Activated CD4-positive, alpha-beta T cell treated with anti-CD3 and anti-CD28 coated beads for 24 hours (primary cell): ENCODE results near the gene PAX5.

Experiments used
- DNase-seq, 2 donors: peaks; one replicate each; pipeline ENCODE4 v3.0.0-alpha.2; 2020; ENCODE audit warnings: low read depth in 2 of 2

The PAX5 gene

DNA sequence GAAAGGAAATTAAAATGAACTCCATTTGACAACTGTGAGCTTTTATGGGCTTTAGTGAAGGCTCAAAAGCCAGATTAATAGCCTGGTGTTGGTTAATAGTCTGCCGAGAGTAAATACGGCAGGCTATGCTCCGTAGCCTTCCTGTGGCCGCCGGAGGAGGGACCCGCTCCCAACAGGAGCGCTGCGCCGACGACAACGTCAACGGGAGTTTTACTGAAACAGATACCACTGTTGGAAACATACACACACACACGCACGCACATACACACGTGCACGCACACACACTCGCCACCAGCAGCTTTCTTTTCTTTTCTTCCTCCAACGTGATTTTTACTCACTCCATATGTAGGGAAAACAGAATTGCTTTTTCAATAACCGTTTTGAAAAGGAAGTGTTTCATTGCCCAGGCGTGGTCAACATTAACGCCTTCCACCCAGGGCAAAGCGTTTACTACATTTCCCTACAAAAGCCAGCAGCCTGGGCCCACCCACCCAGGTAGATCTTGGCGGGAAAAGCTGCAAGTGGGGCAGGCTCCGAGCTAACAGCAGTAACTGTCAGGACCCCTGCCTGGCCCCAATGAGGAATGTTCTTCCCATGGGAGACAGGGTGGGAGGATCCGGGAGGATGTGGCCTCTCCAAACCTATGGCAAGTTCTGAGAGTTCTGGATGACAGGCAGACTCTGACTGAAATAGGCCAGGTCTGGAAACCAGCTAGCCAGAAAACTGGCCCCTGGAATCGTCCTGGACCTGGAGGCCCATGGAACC is 72.3 kb downstream of the PAX5 start:
- DNase-seq = no peak

DNA sequence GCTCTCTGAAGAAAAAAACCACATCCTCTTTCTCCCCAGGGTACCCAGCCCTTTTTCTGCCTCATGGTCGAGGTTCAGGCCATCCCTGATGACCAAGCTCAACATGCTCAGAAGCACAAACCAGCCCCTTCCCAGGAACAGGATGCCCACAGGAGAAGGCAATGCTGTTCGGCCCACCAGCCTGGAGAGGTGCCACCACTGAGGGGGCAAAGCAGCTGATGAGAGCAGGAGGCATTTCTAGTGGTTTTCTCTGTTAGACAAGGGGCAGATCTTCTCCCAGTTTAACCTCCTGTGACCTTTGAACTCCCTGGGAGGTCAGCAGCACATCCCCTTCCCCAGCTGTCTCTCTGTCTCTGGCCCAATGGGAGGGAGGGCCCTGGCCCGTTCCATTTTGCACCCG is 73.0 kb downstream of the PAX5 start:
- DNase-seq = no peak

DNA sequence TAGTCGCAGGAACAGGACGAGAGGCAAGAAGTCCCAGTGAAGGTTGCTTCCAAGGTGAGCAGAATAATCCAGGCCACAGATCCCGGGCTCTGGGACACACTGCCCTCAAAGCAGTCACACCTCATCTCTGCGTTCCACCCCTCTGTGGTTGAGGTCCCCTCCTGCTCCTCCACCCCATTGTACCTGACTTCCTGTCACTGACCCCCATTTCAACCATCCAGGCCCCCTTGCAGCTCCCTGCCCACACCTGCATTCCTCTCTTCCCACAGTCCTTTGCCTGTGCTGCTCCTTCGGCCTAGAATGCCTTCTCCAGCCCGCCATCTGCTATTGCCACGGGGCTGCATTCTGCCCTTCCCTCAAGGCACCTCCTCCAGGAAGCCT is 73.5 kb downstream of the PAX5 start:
- DNase-seq = no peak

DNA sequence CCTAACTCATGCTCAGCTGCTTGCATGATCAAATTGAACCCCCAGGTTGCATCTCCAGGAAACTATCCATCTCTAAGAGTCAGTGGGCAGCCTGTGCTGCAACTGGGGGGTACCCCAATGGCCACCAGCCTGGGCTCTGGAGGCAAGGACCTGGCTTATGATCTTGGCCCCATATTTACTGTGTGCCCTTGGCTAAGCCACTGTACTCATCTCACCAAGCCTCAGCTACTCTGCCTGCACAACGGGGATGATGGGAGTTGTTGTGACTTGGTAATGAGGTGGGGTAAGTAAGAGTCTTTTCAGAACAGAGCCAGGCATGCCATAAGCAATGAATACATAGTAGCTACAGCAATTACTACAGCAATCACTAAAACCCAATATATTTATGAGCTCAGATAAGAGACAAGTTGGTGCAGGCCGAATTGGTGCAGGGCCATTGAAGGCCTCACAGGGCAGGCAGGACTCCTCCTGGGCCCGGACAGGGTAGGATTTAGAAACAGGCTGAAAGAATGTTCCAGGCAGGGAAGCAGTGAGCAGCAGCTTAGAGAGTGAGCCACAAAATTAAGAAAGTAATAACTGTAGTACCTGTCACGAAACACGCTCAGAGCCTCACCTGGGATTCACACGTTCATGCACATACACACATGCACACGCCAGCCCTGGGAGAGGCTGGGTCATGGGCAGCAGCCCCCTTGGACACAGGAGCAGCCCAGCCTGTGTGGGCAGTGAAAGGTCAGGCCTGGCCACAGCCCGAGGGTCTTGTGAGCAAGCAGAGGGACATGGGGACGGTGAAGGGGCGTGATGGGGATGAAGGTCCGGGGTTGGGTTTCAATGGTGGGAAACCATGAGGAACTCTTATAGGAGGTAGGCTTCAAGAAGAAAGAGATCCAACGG is 74.1 kb downstream of the PAX5 start:
- no peak for DNase-seq

DNA sequence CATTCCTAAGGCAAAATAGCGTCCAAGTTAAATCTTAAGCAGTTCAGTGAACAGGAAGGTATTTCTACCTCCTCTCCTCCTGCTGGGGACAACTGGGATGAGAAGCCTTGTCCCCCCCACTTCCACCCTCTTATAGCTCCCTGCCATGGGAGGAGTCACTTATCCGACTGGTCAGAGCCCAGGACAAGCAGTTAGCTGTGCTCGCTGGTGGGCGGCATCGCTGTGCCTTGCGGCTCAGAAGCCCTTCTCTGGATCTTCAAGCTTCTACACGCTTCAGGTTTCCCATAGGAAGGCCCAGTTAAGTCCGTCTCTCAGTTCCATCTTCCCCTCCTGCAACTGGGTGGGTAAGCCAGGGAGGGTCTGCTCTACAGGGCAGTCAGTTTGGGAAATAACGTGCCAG is 77.2 kb downstream of the PAX5 start:
- DNase-seq = no peak

DNA sequence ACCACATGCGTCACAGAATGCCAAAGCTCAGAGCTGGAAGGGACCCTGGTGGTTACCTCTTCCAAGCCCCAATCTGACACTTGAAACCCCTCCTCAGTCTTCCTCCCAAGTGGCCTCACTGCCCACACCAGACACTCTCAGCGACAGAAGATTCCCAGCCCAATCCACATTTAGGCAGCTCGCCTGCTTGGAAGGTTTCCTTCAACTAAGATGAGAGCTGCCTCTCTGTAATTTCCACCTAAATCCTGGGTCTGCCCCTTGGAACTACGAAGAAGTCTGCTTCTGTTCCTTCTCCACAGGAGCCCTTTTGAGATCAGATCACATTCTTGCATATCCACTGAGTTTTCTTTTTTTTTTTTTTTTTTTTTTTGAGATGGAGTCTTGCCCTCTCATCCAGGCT is 83.7 kb downstream of the PAX5 start:
- no peak for DNase-seq

DNA sequence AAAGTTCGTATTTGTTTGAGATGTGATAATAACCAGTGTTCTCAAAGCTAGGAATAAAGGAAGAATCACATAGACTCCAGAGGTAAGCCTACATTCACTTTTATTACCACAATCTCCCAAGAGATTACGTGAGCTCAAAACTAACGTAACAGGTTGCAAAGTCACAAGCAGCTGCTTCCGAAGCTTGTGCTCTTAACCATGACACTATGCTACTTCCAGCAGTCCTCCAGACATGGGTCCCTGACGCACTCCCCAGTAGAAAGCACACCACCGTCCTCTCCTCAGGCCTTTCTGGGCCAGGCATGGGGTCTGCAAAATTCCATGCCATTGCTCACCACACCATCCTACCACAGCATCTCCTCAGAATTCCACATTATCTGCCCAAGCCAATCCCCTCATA is 84.6 kb downstream of the PAX5 start:
- DNase-seq = no peak

DNA sequence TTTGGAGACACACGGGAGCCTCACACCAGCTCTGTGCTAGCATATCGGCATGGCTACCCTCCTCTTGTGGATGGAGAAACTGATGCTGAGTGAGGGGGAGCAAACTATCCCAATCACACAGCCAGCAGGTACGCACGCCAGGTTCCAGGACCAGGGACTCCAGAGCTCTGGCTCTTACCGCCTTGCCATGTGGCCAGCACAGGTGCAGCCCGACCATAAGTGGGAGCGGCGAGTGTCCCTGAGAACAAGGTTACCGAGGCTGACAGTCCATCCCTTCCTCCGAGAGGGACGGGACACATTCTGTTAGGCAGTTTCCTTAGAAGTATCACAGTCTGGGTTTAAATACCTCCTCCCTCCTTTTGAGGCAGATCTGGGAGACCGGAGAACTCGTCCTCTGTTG is 86.0 kb downstream of the PAX5 start:
- no peak for DNase-seq

DNA sequence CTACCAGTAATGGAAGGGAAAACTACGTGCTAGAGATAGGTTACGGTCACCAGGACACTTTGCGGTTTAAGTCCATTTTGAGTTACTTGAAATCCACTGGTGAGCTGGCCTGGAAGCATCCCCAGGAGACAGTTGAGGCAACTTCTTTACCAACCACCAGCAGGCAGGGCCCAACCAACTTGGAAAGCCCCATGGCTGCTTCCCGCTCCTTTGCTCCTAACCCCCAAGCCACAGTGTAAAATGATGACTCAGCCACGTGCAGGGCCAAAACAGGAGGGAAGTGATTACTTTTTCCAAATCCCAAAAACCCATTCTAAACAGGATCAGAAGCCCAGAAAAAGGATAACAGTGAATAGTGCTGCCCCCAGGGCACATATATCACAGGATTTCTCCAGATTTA is 87.4 kb downstream of the PAX5 start:
- no peak for DNase-seq

DNA sequence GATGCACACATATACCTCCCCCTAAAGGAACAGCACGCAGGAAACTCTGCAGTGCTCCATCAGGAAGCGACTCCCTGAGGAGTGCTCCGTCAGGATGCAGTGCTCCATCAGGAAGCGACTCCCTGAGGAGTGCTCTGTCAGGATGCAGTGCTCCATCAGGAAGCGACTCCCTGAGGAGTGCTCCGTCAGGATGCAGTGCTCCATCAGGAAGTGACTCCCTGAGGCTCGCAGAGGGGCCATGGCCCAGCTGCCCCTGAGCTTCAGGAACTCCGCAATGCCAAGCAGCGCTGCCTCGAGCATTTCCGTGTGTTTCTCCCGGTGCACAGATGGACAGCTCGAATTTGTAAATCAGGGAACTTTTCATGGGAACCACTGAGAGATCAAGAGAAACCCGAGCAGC is 88.1 kb downstream of the PAX5 start:
- no peak for DNase-seq

DNA sequence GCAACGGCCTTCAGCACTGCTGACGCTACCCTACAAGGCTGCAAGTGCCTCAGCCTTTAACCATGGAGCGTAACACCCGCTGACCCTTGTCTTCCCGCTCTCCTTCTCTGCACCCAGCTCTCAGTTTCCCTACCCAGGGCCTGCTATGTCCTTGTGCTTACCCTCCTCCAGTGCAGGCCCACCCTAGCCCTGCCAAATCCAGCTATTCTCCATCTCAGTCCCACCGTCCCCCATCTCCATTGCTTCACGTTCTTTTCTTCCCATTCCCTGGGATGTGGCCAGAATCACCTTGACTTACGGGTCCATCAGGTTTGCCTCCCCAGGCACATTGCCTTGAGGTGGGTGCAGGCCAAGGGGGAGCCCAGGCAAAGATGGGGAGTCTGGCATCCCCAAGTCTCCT is 91.2 kb downstream of the PAX5 start:
- no peak for DNase-seq

DNA sequence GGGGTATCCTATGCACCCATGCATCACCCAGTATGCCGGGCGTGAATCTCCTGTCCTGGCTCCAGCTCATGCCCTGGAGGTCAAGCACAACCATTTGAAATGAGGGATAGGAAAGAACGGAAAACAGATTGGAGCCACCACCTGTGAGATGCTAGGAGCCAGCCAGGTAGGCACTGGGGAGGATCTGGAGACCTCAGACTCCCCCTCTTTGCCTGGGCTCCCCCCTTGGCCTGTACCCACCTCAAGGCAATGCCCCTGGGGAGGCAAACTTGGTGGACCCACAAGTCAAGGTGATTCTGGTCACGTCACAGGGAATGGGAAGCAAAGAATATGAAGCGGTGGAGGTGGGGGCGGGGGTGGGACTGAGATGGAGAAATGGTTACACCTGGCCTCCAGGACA is 92.6 kb downstream of the PAX5 start:
- no peak for DNase-seq

DNA sequence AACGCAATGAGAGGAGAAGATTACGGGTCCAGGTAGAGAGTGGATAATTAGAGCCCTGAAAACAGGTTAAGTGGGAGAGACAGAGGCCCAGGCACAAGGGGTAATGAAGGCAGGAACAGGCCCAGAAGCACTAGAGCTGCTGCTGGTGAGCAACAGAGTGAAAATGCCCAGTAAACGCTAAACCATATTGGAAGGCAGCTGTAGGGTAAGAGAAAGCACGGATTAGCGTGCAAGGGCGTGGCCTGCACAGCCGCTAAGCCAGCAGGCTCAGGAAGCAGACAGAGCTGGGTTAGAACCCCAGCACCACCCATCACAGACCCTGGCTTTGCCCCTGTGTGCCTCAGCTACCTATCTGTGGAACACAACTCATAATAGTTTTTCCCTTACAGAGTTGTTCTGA is 93.2 kb downstream of the PAX5 start:
- DNase-seq = no peak

DNA sequence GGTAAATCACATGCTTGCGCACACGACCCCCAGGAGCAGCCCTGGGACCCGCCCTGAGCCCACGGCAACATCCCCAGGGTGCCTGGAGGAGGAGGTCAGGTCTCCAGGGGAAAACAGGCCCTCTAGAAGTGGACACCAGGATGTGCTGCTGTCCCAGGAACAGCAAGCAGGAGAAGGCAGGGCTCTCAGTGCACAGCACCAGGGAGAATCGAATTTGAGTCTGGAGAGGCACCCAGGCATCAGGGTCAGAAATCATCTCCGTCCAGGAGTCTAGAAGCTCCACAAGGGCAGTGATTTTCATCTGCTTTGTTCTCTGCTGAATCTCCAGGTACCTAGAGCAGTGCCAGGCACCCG is 93.6 kb downstream of the PAX5 start:
- DNase-seq = no peak

DNA sequence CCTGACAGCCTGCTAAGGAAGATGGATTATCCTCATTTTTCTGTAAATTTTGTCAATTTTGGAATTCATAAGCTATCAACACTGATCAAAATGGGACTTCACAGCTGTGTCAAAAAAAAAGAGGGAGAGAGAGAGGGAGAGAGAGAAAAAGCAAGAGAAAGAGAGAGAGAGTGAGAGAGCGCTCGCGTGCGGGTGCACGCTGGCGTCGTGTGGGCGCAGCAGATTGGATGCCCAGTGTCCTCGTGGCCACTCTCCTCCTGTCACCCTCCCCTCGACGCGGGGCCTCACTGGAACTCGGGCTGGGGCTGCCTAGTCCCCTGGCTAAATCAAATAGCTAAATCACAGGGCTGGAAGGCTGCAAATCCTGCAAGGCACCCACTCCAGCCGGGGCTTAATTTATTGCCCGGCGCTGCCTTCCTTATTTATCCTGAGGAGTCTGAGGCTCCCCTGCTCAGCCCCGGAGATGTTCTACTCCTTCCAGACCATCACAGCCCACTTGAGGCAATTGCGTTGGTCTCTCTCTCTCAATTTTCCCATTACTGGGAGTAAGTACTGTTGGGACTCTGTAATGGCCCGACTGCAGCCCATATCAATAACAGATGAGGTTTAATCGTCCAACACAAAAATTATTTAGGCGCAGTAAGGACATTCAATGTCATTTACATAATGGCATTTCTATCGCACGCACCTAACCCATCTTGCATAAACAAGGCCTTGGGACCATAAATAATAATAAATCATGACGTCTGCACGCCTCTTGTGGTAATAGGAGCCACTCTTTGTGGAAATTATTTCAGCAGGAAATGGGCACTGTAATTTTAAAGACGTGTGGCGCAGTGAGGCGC is 94.2 kb downstream of the PAX5 start:
- no peak for DNase-seq

DNA sequence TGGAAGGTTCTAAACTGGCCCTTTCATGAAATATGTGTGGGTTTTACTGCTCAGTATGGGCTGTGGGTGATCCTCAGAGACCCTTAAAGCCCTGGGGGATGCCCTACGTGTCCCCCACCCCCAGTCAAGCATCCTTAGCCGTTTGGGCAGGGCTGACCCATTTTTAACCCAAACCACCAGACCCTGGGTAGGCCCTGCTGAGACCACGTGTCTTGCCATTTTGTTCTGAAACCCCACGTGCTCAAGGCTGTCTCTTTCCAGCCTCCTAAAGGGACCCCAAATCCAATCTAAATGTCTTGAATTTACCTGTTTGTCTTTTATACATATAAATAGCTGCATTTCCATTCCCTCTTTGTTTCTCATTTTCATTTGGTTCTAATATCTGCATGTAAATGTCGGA is 94.9 kb downstream of the PAX5 start:
- DNase-seq = no peak

DNA sequence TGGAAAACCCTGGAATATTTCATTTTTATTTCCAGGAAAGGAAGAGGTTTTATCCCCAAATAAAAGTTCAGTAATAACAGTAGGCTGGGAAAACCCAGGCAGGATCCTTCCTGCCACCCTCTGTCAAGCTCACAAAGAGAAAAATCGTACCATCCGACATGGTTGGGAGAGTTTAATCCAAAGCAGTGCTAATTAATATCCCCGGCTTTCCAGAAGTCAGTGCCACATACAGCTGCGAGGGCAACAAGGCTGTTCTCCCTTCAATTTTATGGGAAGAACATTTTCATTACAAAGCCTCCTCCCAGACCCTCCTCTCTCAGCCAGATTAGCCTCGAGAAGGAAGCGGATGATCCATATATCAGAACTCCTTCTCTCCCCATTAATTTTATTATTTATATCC is 95.5 kb downstream of the PAX5 start:
- DNase-seq = no peak

DNA sequence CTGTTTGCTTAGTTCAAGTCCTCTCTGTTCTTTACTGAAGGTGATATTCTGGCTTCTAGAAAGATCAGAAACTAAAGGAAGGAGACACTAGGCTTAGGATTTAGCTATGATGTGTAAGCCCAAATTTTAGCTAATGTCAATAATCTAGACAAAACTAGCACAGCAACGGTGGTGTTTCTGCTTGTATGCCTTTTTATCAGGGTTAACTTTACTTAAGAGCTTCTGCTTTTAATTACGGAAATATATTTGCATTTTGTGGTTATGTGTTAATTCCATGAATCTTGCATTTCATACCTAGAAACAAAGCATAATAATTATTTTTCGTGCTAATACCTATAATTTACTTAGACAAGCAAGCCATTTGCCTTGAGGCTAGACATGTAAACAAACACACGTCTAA is 96.1 kb downstream of the PAX5 start:
- DNase-seq = no peak

DNA sequence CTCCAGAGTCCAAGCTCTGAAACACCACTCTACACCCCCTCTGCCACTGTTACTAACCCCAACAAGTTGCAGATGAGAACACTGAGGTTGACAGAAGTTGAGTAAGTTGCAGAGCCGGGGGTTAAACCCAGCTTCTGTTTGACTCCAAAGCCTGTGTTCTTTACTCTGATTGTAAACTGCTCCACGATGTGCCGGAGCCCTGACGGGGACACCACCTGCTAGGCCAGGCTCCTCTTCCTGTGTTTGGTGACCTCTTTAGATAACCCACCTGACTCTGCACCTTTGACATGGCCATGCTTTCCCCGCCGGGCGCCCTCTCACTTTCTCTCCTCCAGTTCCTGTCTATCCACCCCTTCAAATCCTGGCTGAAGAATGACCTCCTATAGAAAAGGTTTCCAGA is 96.7 kb downstream of the PAX5 start:
- no peak for DNase-seq

DNA sequence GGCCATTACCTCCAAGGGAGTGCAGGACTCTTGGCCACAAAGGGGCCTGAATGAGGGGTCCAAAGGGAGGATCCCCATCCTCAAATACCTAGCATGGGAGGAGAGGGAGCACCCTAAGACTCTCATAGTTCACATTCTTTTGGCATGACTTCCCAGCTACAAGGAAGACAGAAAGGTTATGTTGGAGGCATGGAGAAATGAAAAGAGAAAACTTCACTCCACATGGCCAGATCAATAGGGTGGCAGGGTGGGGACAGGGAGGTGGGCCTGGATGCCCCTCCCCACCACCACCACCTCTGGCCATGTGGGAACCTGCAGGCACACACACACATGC is 97.6 kb downstream of the PAX5 start:
- DNase-seq = no peak

DNA sequence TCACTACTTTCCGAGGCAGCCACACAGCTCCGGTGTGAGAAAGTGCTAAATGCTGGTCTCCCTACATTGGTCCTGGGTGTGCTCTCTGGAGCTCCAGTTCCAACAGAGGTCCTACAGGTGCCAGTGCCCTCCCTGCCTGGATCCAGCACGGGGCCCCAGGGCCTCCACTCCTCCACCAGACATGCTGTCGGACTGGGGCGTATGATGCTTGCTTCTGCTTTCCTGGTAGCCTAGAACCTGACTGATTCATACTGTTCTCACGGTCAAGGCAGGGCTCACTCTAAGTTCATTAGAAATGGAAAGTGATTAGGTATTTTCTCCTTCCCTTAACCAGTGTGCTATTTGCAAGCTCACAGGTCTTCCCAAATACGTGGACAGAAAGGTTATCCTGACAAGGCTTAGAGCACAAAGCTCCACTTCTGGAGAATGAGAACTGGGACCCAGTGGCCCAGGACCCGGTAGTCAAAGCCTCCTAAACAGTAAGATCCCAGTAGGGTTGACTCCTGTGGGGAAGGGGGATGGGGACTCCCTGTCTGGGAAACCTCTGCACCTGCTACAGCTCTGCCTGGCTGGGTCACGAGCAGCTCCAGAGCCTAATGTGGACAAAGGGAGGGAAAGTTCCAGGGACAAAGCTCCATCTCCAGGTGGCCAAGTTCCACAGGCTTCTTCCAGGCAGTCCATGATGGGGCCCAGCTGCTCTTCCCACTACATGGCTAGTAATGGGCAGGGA is 98.1 kb downstream of the PAX5 start:
- no peak for DNase-seq

DNA sequence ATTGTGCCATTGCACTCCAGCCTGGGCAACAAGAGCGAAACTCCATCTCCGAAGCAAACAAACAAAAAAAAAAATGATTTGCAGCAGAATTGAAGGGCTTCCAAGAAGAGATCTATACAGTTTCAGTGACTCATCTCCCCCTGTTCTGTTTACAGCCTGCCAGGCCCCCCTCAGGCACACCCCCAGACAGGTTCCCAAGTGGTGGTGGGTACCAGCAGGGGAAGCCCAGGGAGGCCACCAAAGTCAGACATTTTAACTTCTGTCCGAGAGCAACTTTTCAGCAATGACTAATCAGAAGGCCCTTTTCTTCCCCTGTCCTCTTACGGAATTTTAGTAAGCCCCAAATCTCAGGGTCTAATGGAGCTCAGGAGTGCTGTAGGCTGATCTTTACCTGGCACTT is 98.7 kb downstream of the PAX5 start:
- DNase-seq = no peak
